Lower leg skin (tissue), 3 donors: Measurements from ENCODE around the gene IRAK4.

Source experiments
- POLR2A ChIP-seq, 2 donors: fragments of 450-650 bp; IDR thresholded peaks; one replicate each; pipeline ENCODE4 v1.6.1; 2016 to 2017; ENCODE audit warnings: antibody characterized with exemption in 2 of 2, mild to moderate bottlenecking in 1 of 2, moderate library complexity in 1 of 2
- TF ChIP-seq, protein P1 (sequence below), 3 donors: fragments of 450-650 bp; IDR thresholded peaks; one replicate each; pipeline ENCODE4 v1.5.1; 2016; ENCODE audit warnings: antibody characterized with exemption in 3 of 3, mild to moderate bottlenecking in 3 of 3, moderate library complexity in 2 of 3

DNA sequence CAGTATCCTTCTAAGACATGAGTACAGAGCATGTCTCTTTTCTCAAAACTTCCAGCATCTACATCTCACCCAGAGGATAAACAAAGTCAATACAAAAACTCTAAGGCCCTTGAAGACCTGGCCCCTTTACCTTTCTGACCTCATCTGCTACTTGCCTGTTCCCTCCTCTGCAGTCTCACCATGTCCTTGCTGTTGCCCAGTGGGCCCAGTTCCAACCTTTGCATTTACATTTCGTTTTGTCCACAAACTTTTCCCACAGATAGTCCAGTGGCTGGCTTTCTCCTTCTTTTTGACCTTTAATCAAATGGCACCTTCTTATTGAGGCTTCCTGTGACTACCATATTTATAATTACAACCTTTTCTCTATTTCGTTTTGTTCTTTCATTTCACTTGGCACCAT is 1.6 kb downstream of the IRAK4 start:
- TF ChIP-seq, protein P1, sequence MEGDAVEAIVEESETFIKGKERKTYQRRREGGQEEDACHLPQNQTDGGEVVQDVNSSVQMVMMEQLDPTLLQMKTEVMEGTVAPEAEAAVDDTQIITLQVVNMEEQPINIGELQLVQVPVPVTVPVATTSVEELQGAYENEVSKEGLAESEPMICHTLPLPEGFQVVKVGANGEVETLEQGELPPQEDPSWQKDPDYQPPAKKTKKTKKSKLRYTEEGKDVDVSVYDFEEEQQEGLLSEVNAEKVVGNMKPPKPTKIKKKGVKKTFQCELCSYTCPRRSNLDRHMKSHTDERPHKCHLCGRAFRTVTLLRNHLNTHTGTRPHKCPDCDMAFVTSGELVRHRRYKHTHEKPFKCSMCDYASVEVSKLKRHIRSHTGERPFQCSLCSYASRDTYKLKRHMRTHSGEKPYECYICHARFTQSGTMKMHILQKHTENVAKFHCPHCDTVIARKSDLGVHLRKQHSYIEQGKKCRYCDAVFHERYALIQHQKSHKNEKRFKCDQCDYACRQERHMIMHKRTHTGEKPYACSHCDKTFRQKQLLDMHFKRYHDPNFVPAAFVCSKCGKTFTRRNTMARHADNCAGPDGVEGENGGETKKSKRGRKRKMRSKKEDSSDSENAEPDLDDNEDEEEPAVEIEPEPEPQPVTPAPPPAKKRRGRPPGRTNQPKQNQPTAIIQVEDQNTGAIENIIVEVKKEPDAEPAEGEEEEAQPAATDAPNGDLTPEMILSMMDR (IDR thresholded peaks at IDR 0.05): no peak
- TF ChIP-seq POLR2A (IDR thresholded peaks at IDR 0.05): no peak
